K562 (cell line): Measurements from ENCODE around the gene SLC26A11. TPM values are rescaled to one million over a fixed set of nuclear protein-coding genes. Genes with fewer than 3 reads are reported as not detected.
A peak's percentile ranks its signal among the peaks of the same experiment; 100 is the strongest.

ENCODE experiments used
- FUS ChIP-seq: fragments of 200-400 bp; formaldehyde crosslinking; optimal IDR thresholded peaks from 2 replicates; pipeline ENCODE3; 2017; ENCODE audit warnings: low read depth, low read length
- IFI16 ChIP-seq: fragments of 250-450 bp; sonication (Bioruptor Pico); IDR thresholded peaks from 2 replicates; pipeline ENCODE4 v2.1.2; 2022; ENCODE audit warnings: mild to moderate bottlenecking, inconsistent platforms
- PHF8 ChIP-seq: fragments of 200-600 bp; sonication (generic); IDR thresholded peaks from 2 replicates; pipeline ENCODE4 v1.6.1; 2012; ENCODE audit warnings: mixed run types, mild to moderate bottlenecking, inconsistent platforms, low read length, moderate library complexity, borderline replicate concordance
- PML ChIP-seq: IDR thresholded peaks from 2 replicates; pipeline ENCODE4 v1.6.1; 2012; ENCODE audit warnings: low read length, inconsistent platforms
- RBM15 ChIP-seq: fragments of 200-400 bp; formaldehyde crosslinking; IDR thresholded peaks from 2 replicates; pipeline ENCODE4 v1.6.1; 2018; ENCODE audit warnings: mild to moderate bottlenecking, low read length, moderate library complexity; ENCODE audit not compliant: insufficient read depth
- TFAM ChIP-seq: fragments of 250-450 bp; sonication (Bioruptor Pico); conservative IDR thresholded peaks from 2 replicates; pipeline ENCODE4 v1.5.0; 2021; ENCODE audit warnings: mild to moderate bottlenecking, moderate library complexity
- ZNF717 ChIP-seq: fragments of 250-450 bp; sonication (Bioruptor Pico); IDR thresholded peaks from 2 replicates; pipeline ENCODE4 v1.5.0; 2021
- polyA plus RNA-seq, 8 experiments: library from polyadenylated mRNA; depleted of rRNA in 4 of 8; stranded (reverse) in 5 of 8; unstranded in 3 of 8; fragments of >200 nt; fragmentation: Nextera tagmentation in 2 of 8; fragmentation: Illumina TruSeq in 1 of 8; extraction: Ambion mirVana in 2 of 8; extraction: Trizol in 1 of 8; gene quantifications; 2 replicates each; pipeline versions ENCODE4 v1.2.1 to v1.2.3, GENCODE V29; 2011 to 2014; ENCODE audit warnings: inconsistent platforms in 1 of 8, missing spikeins in 1 of 8
- total RNA-seq, 7 experiments: library from RNA; depleted of rRNA in 6 of 7; stranded (reverse); fragments of >200 nt in 6 of 7; fragmentation: Illumina TruSeq in 2 of 7; extraction: Trizol in 2 of 7; gene quantifications; 2 replicates each; pipeline versions ENCODE4 v1.2.1 to v1.2.3, GENCODE V29; 2011 to 2021; ENCODE audit warnings: low replicate concordance in 1 of 7
- TF ChIP-seq, protein P1 (sequence below): IDR thresholded peaks from 2 replicates; pipeline ENCODE4 v1.6.1; 2012; ENCODE audit warnings: low read depth, low read length, improper control_type of control experiment, borderline replicate concordance
- TF ChIP-seq, protein P2 (sequence below): fragments of 250-450 bp; sonication (Bioruptor Pico); IDR thresholded peaks from 2 replicates; pipeline ENCODE4 v1.9.0; 2021; ENCODE audit warnings: mild to moderate bottlenecking, inconsistent platforms
- TF ChIP-seq, protein P3 (sequence below): sonication (generic); formaldehyde crosslinking; IDR thresholded peaks from 2 replicates; pipeline ENCODE4 v1.8.0; 2022; ENCODE audit warnings: mild to moderate bottlenecking, low read depth, missing genetic modification reagents
- TF ChIP-seq, protein P4 (sequence below): fragments of 450-650 bp; formaldehyde crosslinking; conservative IDR thresholded peaks from 2 replicates; pipeline ENCODE4 v1.4.0; 2022; ENCODE audit warnings: mild to moderate bottlenecking, missing genetic modification characterization

Gene SLC26A11
- total and polyA plus RNA-seq, 9 of the 15 experiments (the other 6 are each of a cell fraction or from before 2014, with no cell fraction given): 0.06 to 3.1 (median 1.2) TPM; not detected in 1

DNA sequence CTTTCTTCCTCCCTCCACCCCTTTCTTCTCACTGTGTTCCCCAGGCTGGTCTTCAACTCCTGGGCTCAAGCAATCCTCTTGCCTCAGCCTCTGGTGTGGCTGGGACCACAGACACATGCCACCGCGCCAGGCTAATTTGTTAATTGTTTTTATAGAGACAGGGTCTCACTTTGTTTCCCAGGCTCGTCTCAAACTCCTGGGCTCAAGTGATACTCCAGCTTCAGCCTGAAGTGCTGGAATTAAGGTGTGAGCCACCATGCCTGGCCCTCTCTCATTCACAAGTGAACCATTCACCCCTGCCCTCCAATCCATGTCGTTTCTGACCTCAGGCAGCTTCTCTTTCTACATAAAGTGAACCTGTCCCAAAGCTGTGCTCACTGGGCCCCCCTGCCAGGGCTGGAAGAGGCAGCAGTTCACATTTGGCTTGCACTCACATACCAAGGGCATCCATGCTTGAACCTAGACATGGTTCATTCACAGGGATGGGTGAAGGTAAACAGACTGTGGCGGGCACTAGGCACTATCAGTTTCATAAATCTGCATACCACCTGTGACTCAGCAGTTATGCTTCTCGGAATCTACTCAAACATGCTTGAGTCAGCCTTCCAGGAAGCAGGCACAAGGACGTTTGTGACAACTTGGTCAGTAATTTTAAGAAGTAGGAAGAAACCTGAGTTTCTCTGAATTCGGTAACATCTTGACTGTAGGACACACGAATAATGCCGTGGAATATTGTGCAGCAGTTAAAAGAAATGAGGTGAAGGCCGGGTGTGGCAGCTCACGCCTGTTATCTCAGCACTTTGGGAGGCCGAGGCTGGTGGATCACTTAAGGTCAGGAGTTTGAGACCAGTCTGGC, 34.4 kb downstream of the SLC26A11 start (continued):
- TF ChIP-seq, protein P1, sequence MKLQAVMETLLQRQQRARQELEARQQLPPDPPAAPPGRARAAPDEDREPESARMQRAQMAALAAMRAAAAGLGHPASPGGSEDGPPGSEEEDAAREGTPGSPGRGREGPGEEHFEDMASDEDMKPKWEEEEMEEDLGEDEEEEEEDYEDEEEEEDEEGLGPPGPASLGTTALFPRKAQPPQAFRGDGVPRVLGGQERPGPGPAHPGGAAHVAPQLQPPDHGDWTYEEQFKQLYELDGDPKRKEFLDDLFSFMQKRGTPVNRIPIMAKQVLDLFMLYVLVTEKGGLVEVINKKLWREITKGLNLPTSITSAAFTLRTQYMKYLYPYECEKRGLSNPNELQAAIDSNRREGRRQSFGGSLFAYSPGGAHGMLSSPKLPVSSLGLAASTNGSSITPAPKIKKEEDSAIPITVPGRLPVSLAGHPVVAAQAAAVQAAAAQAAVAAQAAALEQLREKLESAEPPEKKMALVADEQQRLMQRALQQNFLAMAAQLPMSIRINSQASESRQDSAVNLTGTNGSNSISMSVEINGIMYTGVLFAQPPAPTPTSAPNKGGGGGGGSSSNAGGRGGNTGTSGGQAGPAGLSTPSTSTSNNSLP: peak; percentile 57; the same call in 1 of the 2 replicates
- TF ChIP-seq IFI16 (CRISPR knock-in tag): peak; percentile 75
- no peak for TF ChIP-seq TFAM (CRISPR knock-in tag)
- TF ChIP-seq FUS: no peak
- TF ChIP-seq, protein P2, sequence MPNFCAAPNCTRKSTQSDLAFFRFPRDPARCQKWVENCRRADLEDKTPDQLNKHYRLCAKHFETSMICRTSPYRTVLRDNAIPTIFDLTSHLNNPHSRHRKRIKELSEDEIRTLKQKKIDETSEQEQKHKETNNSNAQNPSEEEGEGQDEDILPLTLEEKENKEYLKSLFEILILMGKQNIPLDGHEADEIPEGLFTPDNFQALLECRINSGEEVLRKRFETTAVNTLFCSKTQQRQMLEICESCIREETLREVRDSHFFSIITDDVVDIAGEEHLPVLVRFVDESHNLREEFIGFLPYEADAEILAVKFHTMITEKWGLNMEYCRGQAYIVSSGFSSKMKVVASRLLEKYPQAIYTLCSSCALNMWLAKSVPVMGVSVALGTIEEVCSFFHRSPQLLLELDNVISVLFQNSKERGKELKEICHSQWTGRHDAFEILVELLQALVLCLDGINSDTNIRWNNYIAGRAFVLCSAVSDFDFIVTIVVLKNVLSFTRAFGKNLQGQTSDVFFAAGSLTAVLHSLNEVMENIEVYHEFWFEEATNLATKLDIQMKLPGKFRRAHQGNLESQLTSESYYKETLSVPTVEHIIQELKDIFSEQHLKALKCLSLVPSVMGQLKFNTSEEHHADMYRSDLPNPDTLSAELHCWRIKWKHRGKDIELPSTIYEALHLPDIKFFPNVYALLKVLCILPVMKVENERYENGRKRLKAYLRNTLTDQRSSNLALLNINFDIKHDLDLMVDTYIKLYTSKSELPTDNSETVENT: no peak
- TF ChIP-seq PHF8: no peak
- no peak for TF ChIP-seq RBM15
- TF ChIP-seq, protein P3, sequence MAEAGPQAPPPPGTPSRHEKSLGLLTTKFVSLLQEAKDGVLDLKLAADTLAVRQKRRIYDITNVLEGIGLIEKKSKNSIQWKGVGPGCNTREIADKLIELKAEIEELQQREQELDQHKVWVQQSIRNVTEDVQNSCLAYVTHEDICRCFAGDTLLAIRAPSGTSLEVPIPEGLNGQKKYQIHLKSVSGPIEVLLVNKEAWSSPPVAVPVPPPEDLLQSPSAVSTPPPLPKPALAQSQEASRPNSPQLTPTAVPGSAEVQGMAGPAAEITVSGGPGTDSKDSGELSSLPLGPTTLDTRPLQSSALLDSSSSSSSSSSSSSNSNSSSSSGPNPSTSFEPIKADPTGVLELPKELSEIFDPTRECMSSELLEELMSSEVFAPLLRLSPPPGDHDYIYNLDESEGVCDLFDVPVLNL (CRISPR knock-in tag): no peak
- TF ChIP-seq, protein P4, sequence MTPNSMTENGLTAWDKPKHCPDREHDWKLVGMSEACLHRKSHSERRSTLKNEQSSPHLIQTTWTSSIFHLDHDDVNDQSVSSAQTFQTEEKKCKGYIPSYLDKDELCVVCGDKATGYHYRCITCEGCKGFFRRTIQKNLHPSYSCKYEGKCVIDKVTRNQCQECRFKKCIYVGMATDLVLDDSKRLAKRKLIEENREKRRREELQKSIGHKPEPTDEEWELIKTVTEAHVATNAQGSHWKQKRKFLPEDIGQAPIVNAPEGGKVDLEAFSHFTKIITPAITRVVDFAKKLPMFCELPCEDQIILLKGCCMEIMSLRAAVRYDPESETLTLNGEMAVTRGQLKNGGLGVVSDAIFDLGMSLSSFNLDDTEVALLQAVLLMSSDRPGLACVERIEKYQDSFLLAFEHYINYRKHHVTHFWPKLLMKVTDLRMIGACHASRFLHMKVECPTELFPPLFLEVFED: 0 out of 2 replicates have a peak, but pooled peaks have one; percentile 13
- 0 out of 2 replicates have a peak, but pooled peaks have one; percentile 56 for TF ChIP-seq ZNF717
- TF ChIP-seq PML: peak; percentile 27; the same call in 1 of the 2 replicates
